Measurements from ENCODE around the gene TDRD7. TPM values are rescaled to one million over a fixed set of nuclear protein-coding genes. Genes with fewer than 3 reads are reported as not detected.
A peak's percentile ranks its signal among the peaks of the same experiment; 100 is the strongest.

Gene TDRD7
- total and polyA plus RNA-seq, 2 of the 13 experiments (the other 11 are each of a cell fraction or from before 2014, with no cell fraction given) = 9.8 to 15.5 TPM

GRCh38 chr9:97386265-97386633 lies 25.6 kb upstream of the TDRD7 start (continued):
- TF ChIP-seq MLXIP (CRISPR knock-in tag; IDR thresholded peaks at IDR 0.05; ENCODE audit: borderline replicate concordance) (no peak), JUN (CRISPR knock-in tag; IDR thresholded peaks at IDR 0.05) (0 out of 2 replicates have a peak, but pooled peaks have one; percentile 5), DPF2 (CRISPR knock-in tag; IDR thresholded peaks at IDR 0.05; ENCODE audit: borderline replicate concordance, low read depth) (0 out of 2 replicates have a peak, but pooled peaks have one; percentile 39), MAFK (conservative IDR thresholded peaks at IDR 0.05 in 1 of 2, IDR thresholded peaks at IDR 0.05 in 1 of 2; ENCODE audit: low read length in 2 of 2) (no peak), MIXL1 (CRISPR knock-in tag; IDR thresholded peaks at IDR 0.05) (0 out of 2 replicates have a peak, but pooled peaks have one; percentile 50), SMAD3 (CRISPR knock-in tag; IDR thresholded peaks at IDR 0.05) (no peak), HDAC6 (IDR thresholded peaks at IDR 0.05; ENCODE audit: low read depth, low read length) (no peak), SUZ12 (IDR thresholded peaks at IDR 0.05; ENCODE audit: low read depth, low read length) (no peak), ARNTL (CRISPR knock-in tag; IDR thresholded peaks at IDR 0.05) (peak; percentile 48; the same call in 1 of the 2 replicates), TBX2 (CRISPR knock-in tag; IDR thresholded peaks at IDR 0.05; ENCODE audit: borderline replicate concordance) (peak; percentile 22; the same call in 1 of the 2 replicates), MIER2 (CRISPR knock-in tag; IDR thresholded peaks at IDR 0.05) (no peak), SETDB1 (CRISPR knock-in tag; IDR thresholded peaks at IDR 0.05; ENCODE audit: borderline replicate concordance) (no peak), PRDM15 (CRISPR knock-in tag; IDR thresholded peaks at IDR 0.05) (no peak), FOXM1 (CRISPR knock-in tag; IDR thresholded peaks at IDR 0.05) (no peak), MED13 (CRISPR knock-in tag; IDR thresholded peaks at IDR 0.05) (no peak), DDIT3 (CRISPR knock-in tag; IDR thresholded peaks at IDR 0.05) (no peak), TEAD3 (CRISPR knock-in tag; optimal IDR thresholded peaks at IDR 0.05; ENCODE audit: borderline replicate concordance) (peak; percentile 63), PAXIP1 (CRISPR knock-in tag; conservative IDR thresholded peaks at IDR 0.05) (peak; percentile 55), ZEB1 (IDR thresholded peaks at IDR 0.05; ENCODE audit: insufficient replicate concordance, low read depth) (peak; percentile 37)

All from HepG2 (cell line).